GM23338 (cell line): ENCODE measurements around the gene TAF1B. TPM values are rescaled to one million over a fixed set of nuclear protein-coding genes. Genes with fewer than 3 reads are reported as not detected.

ENCODE experiments used
- ATAC-seq: fragments of 200-7000 bp; cut with Tn5 transposase; 3 replicates; pipeline ENCODE4 v1.9.1; 2020
- DNase-seq: peaks from one replicate; pipeline ENCODE4 v3.0.0-alpha.2; 2015; ENCODE audit warnings: low spot score
- H2AFZ ChIP-seq: fragments of 200-600 bp; sonication (generic); 2 replicates; pipeline ENCODE4 v1.8.0; 2016; ENCODE audit warnings: antibody characterized with exemption, mild to moderate bottlenecking, moderate library complexity
- H3F3A ChIP-seq: fragments of 200-600 bp; sonication (generic); replicated peaks from 2 replicates; pipeline ENCODE4 v1.8.0; 2017; ENCODE audit warnings: antibody characterized with exemption, mixed run types, low read depth
- H3K27ac ChIP-seq: fragments of 200-600 bp; sonication (generic); 2 replicates; pipeline ENCODE4 v1.6.1; 2016; ENCODE audit warnings: low read depth
- H3K27me3 ChIP-seq: fragments of 200-600 bp; sonication (generic); 2 replicates; pipeline ENCODE4 v1.8.0; 2016; ENCODE audit warnings: mild to moderate bottlenecking, mixed run types, moderate library complexity; ENCODE audit not compliant: insufficient read depth
- H3K36me3 ChIP-seq: fragments of 200-600 bp; sonication (generic); 2 replicates; pipeline ENCODE4 v1.8.0; 2016; ENCODE audit warnings: mild to moderate bottlenecking; ENCODE audit not compliant: insufficient read depth
- H3K4me1 ChIP-seq: fragments of 200-600 bp; sonication (generic); 2 replicates; pipeline ENCODE4 v1.8.0; 2016; ENCODE audit warnings: mild to moderate bottlenecking, moderate library complexity; ENCODE audit not compliant: insufficient read depth
- H3K4me2 ChIP-seq: fragments of 200-600 bp; sonication (generic); 2 replicates; pipeline ENCODE4 v1.7.1; 2017; ENCODE audit warnings: mixed run types
- H3K4me3 ChIP-seq: fragments of 200-600 bp; sonication (generic); 2 replicates; pipeline ENCODE4 v1.6.1; 2016; ENCODE audit warnings: mixed run types
- H3K79me2 ChIP-seq: fragments of 200-600 bp; sonication (generic); replicated peaks from 2 replicates; pipeline ENCODE4 v1.8.0; 2017; ENCODE audit warnings: mild to moderate bottlenecking; ENCODE audit not compliant: insufficient read depth
- H3K9me2 ChIP-seq: fragments of 200-600 bp; sonication (generic); 2 replicates; pipeline ENCODE4 v1.8.0; 2017; ENCODE audit not compliant: insufficient read depth
- H4K20me1 ChIP-seq: fragments of 200-600 bp; sonication (generic); replicated peaks from 2 replicates; pipeline ENCODE4 v1.8.0; 2017; ENCODE audit warnings: mild to moderate bottlenecking; ENCODE audit not compliant: insufficient read depth
- H3K27ac Mint-ChIP-seq: 2 replicates; pipeline ENCODE4 v1.8.0; 2020; ENCODE audit warnings: inconsistent platforms, mild to moderate bottlenecking, moderate library complexity, mixed read lengths
- H3K27me3 Mint-ChIP-seq: 3 replicates; pipeline ENCODE4 v1.8.0; 2022; ENCODE audit warnings: low read depth, mild to moderate bottlenecking, moderate library complexity, mixed read lengths, inconsistent platforms; ENCODE audit not compliant: insufficient read depth, poor library complexity
- H3K36me3 Mint-ChIP-seq: 3 replicates; pipeline ENCODE4 v1.8.0; 2021; ENCODE audit warnings: low read depth, mild to moderate bottlenecking, inconsistent platforms, moderate library complexity, mixed read lengths
- H3K4me1 Mint-ChIP-seq: 3 replicates; pipeline ENCODE4 v1.8.0; 2020; ENCODE audit warnings: mild to moderate bottlenecking, inconsistent platforms, mixed read lengths
- H3K4me3 Mint-ChIP-seq: 3 replicates; pipeline ENCODE4 v1.8.0; 2021; ENCODE audit warnings: moderate library complexity, mild to moderate bottlenecking, inconsistent platforms, mixed read lengths
- H3K9me3 Mint-ChIP-seq: 3 replicates; pipeline ENCODE4 v1.8.0; 2020; ENCODE audit warnings: moderate library complexity, mild to moderate bottlenecking, inconsistent platforms, mixed read lengths
- CTCF ChIP-seq, 2 experiments: fragments of 200-600 bp in 1 of 2; sonication (generic) in 1 of 2; conservative IDR thresholded peaks; 2 replicates each; pipeline versions ENCODE4 v1.5.1 to v1.6.1; 2016 to 2017; ENCODE audit warnings: antibody characterized with exemption in 2 of 2, low read depth in 2 of 2, mild to moderate bottlenecking in 2 of 2, moderate library complexity in 1 of 2
- ETS1 ChIP-seq: IDR thresholded peaks from 2 replicates; pipeline ENCODE4 v1.6.1; 2016; ENCODE audit warnings: antibody characterized with exemption
- EZH2 ChIP-seq: fragments of 200-600 bp; sonication (generic); IDR thresholded peaks from one replicate; pipeline ENCODE4 v1.8.0; 2017; ENCODE audit warnings: antibody characterized with exemption, mild to moderate bottlenecking, low read depth; ENCODE audit not compliant: unreplicated experiment
- JUNB ChIP-seq: IDR thresholded peaks from one replicate; pipeline ENCODE4 v1.6.1; 2016; ENCODE audit warnings: antibody characterized with exemption; ENCODE audit not compliant: unreplicated experiment
- NANOG ChIP-seq: IDR thresholded peaks from 2 replicates; pipeline ENCODE4 v1.6.1; 2016; ENCODE audit warnings: antibody characterized with exemption, borderline replicate concordance
- POLR2AphosphoS5 ChIP-seq: IDR thresholded peaks from 2 replicates; pipeline ENCODE4 v1.6.1; 2016; ENCODE audit warnings: antibody characterized with exemption, low read depth
- REST ChIP-seq: IDR thresholded peaks from one replicate; pipeline ENCODE4 v1.6.1; 2018; ENCODE audit warnings: antibody characterized with exemption; ENCODE audit not compliant: unreplicated experiment
- polyA plus RNA-seq: library from polyadenylated mRNA; unstranded; fragments of >200 nt; fragmentation: Nextera tagmentation; extraction: Ambion mirVana; gene quantifications from 2 replicates; pipeline ENCODE4 v1.2.1, GENCODE V29; 2016
- total RNA-seq: library from RNA; depleted of rRNA; stranded (reverse); fragments of >200 nt; shearing (Covaris generic); gene quantifications from 2 replicates; pipeline ENCODE4 v1.2.3, GENCODE V29; 2014

The TAF1B gene
- total and polyA plus RNA-seq, 2 experiments from 2014 or later: 22.2 to 28.9 TPM

- peak overlapping the region; percentile 78 for H3K4me3 Mint-ChIP-seq
- H3K27me3 Mint-ChIP-seq: peaks cover 24% of the 10 kb centered on the region
- H3K27me3 ChIP-seq: peaks cover 40% of the 10 kb centered on the region
- H3K4me3 ChIP-seq: peak overlapping the region; percentile 70
- H2AFZ ChIP-seq: peak overlapping the region; percentile 57
- DNase-seq: peak; percentile 47
- no peak for TF ChIP-seq POLR2AphosphoS5
- no peak for TF ChIP-seq ETS1
- peak; percentile 25 for TF ChIP-seq EZH2
- H3K4me1 Mint-ChIP-seq: peaks cover 10% of the 10 kb centered on the region
- no peaks in the 10 kb centered on the region for H3K9me3 Mint-ChIP-seq
- H3F3A ChIP-seq: no peaks in the 10 kb centered on the region
- H3K36me3 Mint-ChIP-seq: no peaks in the 10 kb centered on the region
- H3K79me2 ChIP-seq: no peaks in the 10 kb centered on the region
- no peaks in the 10 kb centered on the region for H4K20me1 ChIP-seq
- no peak for ATAC-seq
- H3K27ac ChIP-seq: no peak overlapping the region
- no peaks in the 10 kb centered on the region for H3K9me2 ChIP-seq
- H3K4me1 ChIP-seq: no peaks in the 10 kb centered on the region
- no peaks in the 10 kb centered on the region for H3K36me3 ChIP-seq
- H3K27ac Mint-ChIP-seq: no peak overlapping the region
- peak overlapping the region; percentile 81 for H3K4me2 ChIP-seq
These were observed 109.0 kb downstream of the TAF1B start for GRCh38 chr2:9952286-9952737.

GRCh38 chr2:9952856-9953503 is 109.7 kb downstream of the TAF1B start:
- no peak overlapping the region for H2AFZ ChIP-seq
- peaks cover 40% of the 10 kb centered on the region for H3K27me3 ChIP-seq
- H4K20me1 ChIP-seq: no peaks in the 10 kb centered on the region
- no peaks in the 10 kb centered on the region for H3K79me2 ChIP-seq
- H3F3A ChIP-seq: no peaks in the 10 kb centered on the region
- Mint-ChIP-seq H3K36me3 (no peaks in the 10 kb centered on the region), H3K27me3 (peaks cover 24% of the 10 kb centered on the region), H3K9me3 (no peaks in the 10 kb centered on the region), H3K27ac (no peak overlapping the region), H3K4me3 (peak overlapping the region; percentile 78), H3K4me1 (peaks cover 10% of the 10 kb centered on the region)
- H3K4me2 ChIP-seq: peak overlapping the region; percentile 81; the same call in 1 of the 2 replicates
- H3K27ac ChIP-seq: no peak overlapping the region
- no peaks in the 10 kb centered on the region for H3K9me2 ChIP-seq
- DNase-seq: no peak
- H3K4me3 ChIP-seq: peak overlapping the region; percentile 70
- no peak for TF ChIP-seq NANOG
- TF ChIP-seq REST: no peak
- TF ChIP-seq EZH2: no peak
- TF ChIP-seq CTCF (conservative IDR thresholded peaks at IDR 0.05; ENCODE audit: low read depth in 2 of 2): no peak
- no peak for TF ChIP-seq JUNB
- no peaks in the 10 kb centered on the region for H3K36me3 ChIP-seq
- H3K4me1 ChIP-seq: no peaks in the 10 kb centered on the region
- no peak for ATAC-seq
